Keratinocyte (primary cell): ENCODE measurements around the gene TMC1. TPM values are rescaled to one million over a fixed set of nuclear protein-coding genes. Genes with fewer than 3 reads are reported as not detected.
A peak's percentile ranks its signal among the peaks of the same experiment; 100 is the strongest.

Experiments used
- DNase-seq: peaks from one replicate; pipeline ENCODE4 v3.0.0-alpha.2; 2011; ENCODE audit warnings: low read depth, missing footprints, low spot score
- FAIRE-seq: peaks from 2 replicates; lab custom pipeline; 2011; peaks lifted over from hg19 to GRCh38; lab: Jason Lieb, UNC
- H2AFZ ChIP-seq: 2 replicates; pipeline ENCODE4 v1.6.0; 2012; ENCODE audit warnings: low read length, control low read depth, inconsistent platforms; ENCODE audit not compliant: control insufficient read depth
- H3K27ac ChIP-seq: 2 replicates; pipeline ENCODE4 v1.5.1; 2011; ENCODE audit warnings: low read length; ENCODE audit not compliant: control insufficient read depth, insufficient read depth
- H3K27me3 ChIP-seq: 3 replicates; pipeline ENCODE4 v1.6.0; 2011; ENCODE audit warnings: low read length; ENCODE audit not compliant: control insufficient read depth, insufficient read depth; ENCODE audit errors: extremely low read depth
- H3K36me3 ChIP-seq, 2 experiments: 2 replicates in 1 of 2; 3 replicates in 1 of 2; pipeline ENCODE4 v1.5.1; 2011; ENCODE audit warnings: low read length in 2 of 2, mild to moderate bottlenecking in 1 of 2; ENCODE audit not compliant: control insufficient read depth in 2 of 2, insufficient read depth in 2 of 2; ENCODE audit errors: extremely low read depth in 1 of 2
- H3K4me1 ChIP-seq: 3 replicates; pipeline ENCODE4 v1.5.1; 2011; ENCODE audit warnings: low read length; ENCODE audit not compliant: control insufficient read depth, insufficient read depth; ENCODE audit errors: extremely low read depth
- H3K4me2 ChIP-seq: 3 replicates; pipeline ENCODE4 v1.6.0; 2011; ENCODE audit warnings: low read depth, low read length; ENCODE audit not compliant: control insufficient read depth, insufficient read depth; ENCODE audit errors: extremely low read depth
- H3K4me3 ChIP-seq, 3 experiments: fragments of 200-600 bp in 1 of 3; sonication (generic) in 1 of 3; 2 replicates in 2 of 3; 3 replicates in 1 of 3; pipeline ENCODE4 v1.5.1; 2011 to 2016; ENCODE audit warnings: low read length in 3 of 3, mild to moderate bottlenecking in 3 of 3, control low read depth in 2 of 3, inconsistent platforms in 1 of 3, low read depth in 1 of 3, mixed read lengths in 1 of 3, mixed run types in 1 of 3, moderate library complexity in 1 of 3; ENCODE audit not compliant: control insufficient read depth in 2 of 3, insufficient read depth in 2 of 3; ENCODE audit errors: extremely low read depth in 1 of 3
- H3K79me2 ChIP-seq: 2 replicates; pipeline ENCODE4 v1.6.0; 2012; ENCODE audit warnings: low read length; ENCODE audit not compliant: control insufficient read depth, insufficient read depth
- H3K9ac ChIP-seq: 3 replicates; pipeline ENCODE4 v1.6.0; 2011; ENCODE audit warnings: low read length; ENCODE audit not compliant: control insufficient read depth, insufficient read depth; ENCODE audit errors: extremely low read depth
- H3K9me1 ChIP-seq: 3 replicates; pipeline ENCODE4 v1.6.0; 2011; ENCODE audit warnings: low read length; ENCODE audit not compliant: control insufficient read depth, insufficient read depth; ENCODE audit errors: extremely low read depth
- H3K9me3 ChIP-seq: 2 replicates; pipeline ENCODE4 v1.5.1; 2012; ENCODE audit warnings: low read depth, low read length; ENCODE audit not compliant: control insufficient read depth
- H4K20me1 ChIP-seq: 3 replicates; pipeline ENCODE4 v1.6.0; 2011; ENCODE audit warnings: low read length; ENCODE audit not compliant: control insufficient read depth, insufficient read depth; ENCODE audit errors: extremely low read depth
- CTCF ChIP-seq, 3 experiments: IDR thresholded peaks in 1 of 3; conservative IDR thresholded peaks in 1 of 3; optimal IDR thresholded peaks in 1 of 3; 2 replicates in 2 of 3; 3 replicates in 1 of 3; pipeline versions ENCODE3 to v1.5.1; 2011; ENCODE audit warnings: low read length in 3 of 3, mild to moderate bottlenecking in 3 of 3, moderate library complexity in 2 of 3, control low read depth in 1 of 3, inconsistent platforms in 1 of 3; ENCODE audit not compliant: insufficient read depth in 2 of 3; ENCODE audit errors: extremely low read depth in 1 of 3
- EZH2 ChIP-seq: IDR thresholded peaks from one replicate; pipeline ENCODE4 v1.6.1; 2012; ENCODE audit warnings: inconsistent platforms, mild to moderate bottlenecking, low read length, moderate library complexity
- dilution Hi-C: fragments of 300-500 bp; cut with MboI; formaldehyde crosslinking; loops from one replicate; pipeline ENCODE4 v1.7.0; 2020; ENCODE audit warnings: low sequenced_read_pairs; ENCODE audit not compliant: extremely low pct_ligation_motif_present
- polyA plus RNA-seq, 5 experiments: library from polyadenylated mRNA; depleted of rRNA in 3 of 5; stranded (reverse) in 3 of 5; stranded (forward) in 1 of 5; unstranded in 1 of 5; fragments of >200 nt; gene quantifications; 1 replicate in 1 of 5; 2 replicates in 3 of 5; 3 replicates in 1 of 5; pipeline versions ENCODE4 v1.2.1 to v1.2.3, GENCODE V29; 2011 to 2012; ENCODE audit warnings: missing spikeins in 2 of 5, low read depth in 1 of 5, low replicate concordance in 1 of 5

Gene TMC1
- polyA plus RNA-seq, 1 donor (not counting 4 experiments of a cell fraction or from before 2014, with no cell fraction given), result 0.05 TPM

GRCh38 chr9:72527801-72528195, 6.4 kb downstream of the TMC1 start:
- dilution Hi-C loops, result no loop called here

GRCh38 chr9:72529531-72529930, 8.1 kb downstream of the TMC1 start:
- DNase-seq (no peak), FAIRE-seq (no peak)
- no peaks in the 10 kb centered on the region for H4K20me1 ChIP-seq
- no peak overlapping the region for H2AFZ ChIP-seq
- H3K4me2 ChIP-seq, result no peak overlapping the region
- no peak overlapping the region for H3K9ac ChIP-seq
- H3K4me1 ChIP-seq, result peaks cover 26% of the 10 kb centered on the region
- no peaks in the 10 kb centered on the region for H3K27me3 ChIP-seq
- no peak overlapping the region for H3K27ac ChIP-seq
- TF ChIP-seq CTCF (optimal IDR thresholded peaks at IDR 0.05 in 1 of 3, IDR thresholded peaks at IDR 0.05 in 1 of 3, conservative IDR thresholded peaks at IDR 0.05 in 1 of 3; ENCODE audit: extremely low read depth in 1 of 3, insufficient read depth in 2 of 3, low read length in 3 of 3) (no peak), EZH2 (no peak)
- no peak overlapping the region for H3K4me3 ChIP-seq
- no peaks in the 10 kb centered on the region for H3K36me3 ChIP-seq
- H3K9me3 ChIP-seq, result no peaks in the 10 kb centered on the region
- dilution Hi-C loops, result no loop called here
- no peaks in the 10 kb centered on the region for H3K79me2 ChIP-seq
- no peaks in the 10 kb centered on the region for H3K9me1 ChIP-seq

More at GRCh38 chr9:72527801-72528195, 6.4 kb downstream of the TMC1 start:
- FAIRE-seq (no peak), DNase-seq (no peak)
- TF ChIP-seq CTCF (optimal IDR thresholded peaks at IDR 0.05 in 1 of 3, IDR thresholded peaks at IDR 0.05 in 1 of 3, conservative IDR thresholded peaks at IDR 0.05 in 1 of 3; ENCODE audit: extremely low read depth in 1 of 3, insufficient read depth in 2 of 3, low read length in 3 of 3), result no peak
- no peak for TF ChIP-seq EZH2
- no peaks in the 10 kb centered on the region for H3K9me1 ChIP-seq
- peak overlapping the region; percentile 83 for H3K4me2 ChIP-seq
- no peaks in the 10 kb centered on the region for H4K20me1 ChIP-seq
- H3K9ac ChIP-seq, result peak overlapping the region; percentile 72
- no peaks in the 10 kb centered on the region for H3K79me2 ChIP-seq
- H3K4me3 ChIP-seq, result peak overlapping the region in 2 of 3 experiments; percentile 33 to 36
- peaks cover 27% of the 10 kb centered on the region for H3K4me1 ChIP-seq
- no peaks in the 10 kb centered on the region for H3K27me3 ChIP-seq
- H3K36me3 ChIP-seq, result no peaks in the 10 kb centered on the region
- H2AFZ ChIP-seq, result peak overlapping the region; percentile 97
- H3K9me3 ChIP-seq, result no peaks in the 10 kb centered on the region
- peak overlapping the region; percentile 65 for H3K27ac ChIP-seq
